Fibroblast of lung (primary cell): ENCODE data around the gene ESRRB. TPM values are rescaled to one million over a fixed set of nuclear protein-coding genes. Genes with fewer than 3 reads are reported as not detected.

Source experiments
- DNase-seq, 2 donors: peaks; one replicate each; pipeline versions ENCODE4 v3.0.0 to v3.0.0-alpha.2; 2010; ENCODE audit warnings: low read depth in 2 of 2
- H2AFZ ChIP-seq: 2 replicates; pipeline ENCODE4 v1.5.1; 2012; ENCODE audit warnings: low read length, control low read depth, inconsistent platforms
- H3K27ac ChIP-seq: 2 replicates; pipeline ENCODE4 v1.5.1; 2011; ENCODE audit warnings: low read length, control low read depth; ENCODE audit not compliant: insufficient read depth
- H3K27me3 ChIP-seq: 2 replicates; pipeline ENCODE4 v1.5.1; 2011; ENCODE audit warnings: mild to moderate bottlenecking, low read length; ENCODE audit not compliant: control insufficient read depth, insufficient read depth
- H3K36me3 ChIP-seq: 2 replicates; pipeline ENCODE4 v1.5.1; 2011; ENCODE audit warnings: low read length; ENCODE audit not compliant: control insufficient read depth, insufficient read depth
- H3K4me1 ChIP-seq: 2 replicates; pipeline ENCODE4 v1.5.1; 2011; ENCODE audit warnings: low read length; ENCODE audit not compliant: control insufficient read depth, insufficient read depth; ENCODE audit errors: extremely low read depth
- H3K4me2 ChIP-seq: 2 replicates; pipeline ENCODE4 v1.5.1; 2011; ENCODE audit warnings: low read length, control low read depth; ENCODE audit not compliant: insufficient read depth; ENCODE audit errors: extremely low read depth
- H3K4me3 ChIP-seq, 4 experiments: fragments of 200-600 bp in 1 of 4; sonication (generic) in 1 of 4; replicated peaks in 1 of 4; 2 replicates each; pipeline ENCODE4 v1.5.1; 2011 to 2016; ENCODE audit warnings: low read length in 4 of 4, low read depth in 3 of 4, mild to moderate bottlenecking in 3 of 4, control low read depth in 2 of 4, inconsistent platforms in 1 of 4, mixed read lengths in 1 of 4; ENCODE audit not compliant: insufficient read depth in 1 of 4; ENCODE audit errors: control extremely low read depth in 1 of 4
- H3K79me2 ChIP-seq: 2 replicates; pipeline ENCODE4 v1.5.1; 2012; ENCODE audit warnings: mild to moderate bottlenecking, low read length, inconsistent platforms; ENCODE audit not compliant: control insufficient read depth, insufficient read depth
- H3K9ac ChIP-seq: 2 replicates; pipeline ENCODE4 v1.5.1; 2011; ENCODE audit warnings: mild to moderate bottlenecking, low read length, control low read depth; ENCODE audit not compliant: insufficient read depth
- H3K9me3 ChIP-seq: 2 replicates; pipeline ENCODE4 v1.5.1; 2012; ENCODE audit warnings: low read depth, low read length; ENCODE audit not compliant: control insufficient read depth, insufficient read depth
- H4K20me1 ChIP-seq: 2 replicates; pipeline ENCODE4 v1.5.1; 2011; ENCODE audit warnings: low read length; ENCODE audit not compliant: control insufficient read depth, insufficient read depth; ENCODE audit errors: extremely low read depth
- CTCF ChIP-seq, 2 donors: IDR thresholded peaks in 1 of 2; conservative IDR thresholded peaks in 1 of 2; 1 replicate in 1 of 2; 2 replicates in 1 of 2; pipeline ENCODE4 v1.5.1; 2011 to 2012; ENCODE audit warnings: low read length in 2 of 2, control low read depth in 1 of 2, inconsistent platforms in 1 of 2, low read depth in 1 of 2, mild to moderate bottlenecking in 1 of 2
- EZH2 ChIP-seq: IDR thresholded peaks from 2 replicates; pipeline ENCODE4 v1.5.1; 2012; ENCODE audit warnings: low read length, control low read depth, mild to moderate bottlenecking; ENCODE audit errors: missing control alignments
- polyA plus RNA-seq, 2 donors: library from polyadenylated mRNA; depleted of rRNA in 1 of 2; stranded (reverse) in 1 of 2; unstranded in 1 of 2; fragments of >200 nt; gene quantifications; 2 replicates each; pipeline ENCODE4 v1.2.1, GENCODE V29; 2011 to 2012; ENCODE audit warnings: missing spikeins in 1 of 2
- total RNA-seq: library from RNA; depleted of rRNA; stranded (reverse); fragments of >200 nt; gene quantifications from 2 replicates; pipeline ENCODE4 v1.2.1, GENCODE V29; 2014

Gene ESRRB
- total and polyA plus RNA-seq, 2 donors (not counting 1 experiment from before 2014, with no cell fraction given): not detected

- TF ChIP-seq CTCF (conservative IDR thresholded peaks at IDR 0.05 in 1 of 2, IDR thresholded peaks at IDR 0.05 in 1 of 2; ENCODE audit: low read depth in 1 of 2, low read length in 2 of 2) (no peak), EZH2 (no peak)
- H3K79me2 ChIP-seq: no peaks in the 10 kb centered on the region
- no peak for DNase-seq
Observed at GRCh38 chr14:76463105-76463504, 87.2 kb downstream of the ESRRB start.

GRCh38 chr14:76464856-76465255, 88.9 kb downstream of the ESRRB start:
- no peaks in the 10 kb centered on the region for H3K79me2 ChIP-seq
- H3K9me3 ChIP-seq: no peaks in the 10 kb centered on the region
- no peak overlapping the region for H2AFZ ChIP-seq
- no peak overlapping the region for H3K9ac ChIP-seq
- no peaks in the 10 kb centered on the region for H4K20me1 ChIP-seq
- no peak overlapping the region for H3K27ac ChIP-seq
- no peak overlapping the region for H3K4me2 ChIP-seq
- no peak for DNase-seq
- H3K4me1 ChIP-seq: no peaks in the 10 kb centered on the region
- no peaks in the 10 kb centered on the region for H3K27me3 ChIP-seq
- no peaks in the 10 kb centered on the region for H3K36me3 ChIP-seq
- TF ChIP-seq EZH2 (no peak), CTCF (conservative IDR thresholded peaks at IDR 0.05 in 1 of 2, IDR thresholded peaks at IDR 0.05 in 1 of 2; ENCODE audit: low read depth in 1 of 2, low read length in 2 of 2) (no peak)
- no peak overlapping the region for H3K4me3 ChIP-seq

More at GRCh38 chr14:76463105-76463504, 87.2 kb downstream of the ESRRB start:
- Histone ChIP-seq H3K36me3 (no peaks in the 10 kb centered on the region), H3K4me1 (no peaks in the 10 kb centered on the region), H3K27me3 (no peaks in the 10 kb centered on the region), H3K4me3 (no peak overlapping the region), H3K9ac (no peak overlapping the region), H3K9me3 (no peaks in the 10 kb centered on the region), H3K27ac (no peak overlapping the region), H3K4me2 (no peak overlapping the region), H2AFZ (no peak overlapping the region), H4K20me1 (no peaks in the 10 kb centered on the region)

- H3K9ac ChIP-seq: no peak overlapping the region
- H3K4me1 ChIP-seq: no peaks in the 10 kb centered on the region
- no peak overlapping the region for H3K4me2 ChIP-seq
- H3K27ac ChIP-seq: no peak overlapping the region
- H3K27me3 ChIP-seq: no peaks in the 10 kb centered on the region
- no peaks in the 10 kb centered on the region for H3K36me3 ChIP-seq
- no peaks in the 10 kb centered on the region for H3K9me3 ChIP-seq
- no peak overlapping the region for H2AFZ ChIP-seq
- TF ChIP-seq EZH2 (no peak), CTCF (conservative IDR thresholded peaks at IDR 0.05 in 1 of 2, IDR thresholded peaks at IDR 0.05 in 1 of 2; ENCODE audit: low read depth in 1 of 2, low read length in 2 of 2) (no peak)
- H4K20me1 ChIP-seq: no peaks in the 10 kb centered on the region
- H3K4me3 ChIP-seq: no peak overlapping the region
- H3K79me2 ChIP-seq: no peaks in the 10 kb centered on the region
- DNase-seq: no peak
Observed at GRCh38 chr14:76465664-76466063, 89.7 kb downstream of the ESRRB start.
